A673 (cell line): ENCODE results near the gene DSCAML1. TPM values are rescaled to one million over a fixed set of nuclear protein-coding genes. Genes with fewer than 3 reads are reported as not detected.

Experiments
- BruUV-seq: library from RNA; stranded (reverse); fragments of 400-500 nt; replicated peaks from 2 replicates; lab custom pipeline; 2021; lab: Mats Ljungman, UMichigan
- CTCF ChIA-PET: fragments of 300-600 bp; sonication (Branson Sonifier 250); formaldehyde crosslinking; loops from one replicate; lab custom pipeline; 2022; ENCODE audit warnings: antibody characterized with exemption; lab: Charles Lee
- POLR2A ChIA-PET: fragments of 300-600 bp; sonication (Branson Sonifier 250); formaldehyde crosslinking; loops from one replicate; lab custom pipeline; 2022; ENCODE audit warnings: antibody characterized with exemption; ENCODE audit not compliant: low non-redundant PET; lab: Charles Lee
- DNase-seq: peaks from one replicate; pipeline ENCODE4 v3.0.0-alpha.2; 2015; ENCODE audit warnings: low spot score
- H3K27ac ChIP-seq: fragments of 200-600 bp; sonication (generic); 2 replicates; pipeline ENCODE4 v1.5.1; 2016; ENCODE audit warnings: mixed run types, low read depth, mild to moderate bottlenecking, mixed read lengths, antibody characterized with exemption, low read length; ENCODE audit not compliant: poor library complexity, severe bottlenecking
- H3K27me3 ChIP-seq: fragments of 200-600 bp; sonication (generic); replicated peaks from 2 replicates; pipeline ENCODE4 v1.6.1; 2017; ENCODE audit warnings: mixed run types, low read depth, mild to moderate bottlenecking, mixed read lengths, antibody characterized with exemption, low read length; ENCODE audit not compliant: insufficient read depth, poor library complexity
- H3K36me3 ChIP-seq: fragments of 200-600 bp; sonication (generic); 2 replicates; pipeline ENCODE4 v1.6.1; 2016; ENCODE audit warnings: mixed run types, mild to moderate bottlenecking, mixed read lengths, antibody characterized with exemption, low read length; ENCODE audit not compliant: insufficient read depth, poor library complexity, severe bottlenecking
- H3K4me1 ChIP-seq: fragments of 200-600 bp; sonication (generic); 2 replicates; pipeline ENCODE4 v1.6.1; 2017; ENCODE audit warnings: mixed run types, mild to moderate bottlenecking, mixed read lengths, antibody characterized with exemption, low read length; ENCODE audit not compliant: insufficient read depth, poor library complexity, severe bottlenecking
- H3K4me3 ChIP-seq: fragments of 200-600 bp; sonication (generic); 2 replicates; pipeline ENCODE4 v1.5.1; 2016; ENCODE audit warnings: low read depth, mixed run types, mild to moderate bottlenecking, mixed read lengths, low read length; ENCODE audit not compliant: poor library complexity, severe bottlenecking
- H3K9me3 ChIP-seq: fragments of 200-600 bp; sonication (generic); 2 replicates; pipeline ENCODE4 v1.6.1; 2016; ENCODE audit warnings: mixed run types, low read depth, mild to moderate bottlenecking, mixed read lengths, antibody characterized with exemption, low read length; ENCODE audit not compliant: poor library complexity, severe bottlenecking
- EZH2 ChIP-seq: fragments of 200-600 bp; sonication (generic); IDR thresholded peaks from 2 replicates; pipeline ENCODE4 v1.6.1; 2017; ENCODE audit warnings: borderline replicate concordance, low read depth, mild to moderate bottlenecking, mixed read lengths, antibody characterized with exemption, low read length; ENCODE audit not compliant: poor library complexity, severe bottlenecking
- intact Hi-C: fragments of 100-400 bp; cut with micrococcal nuclease; formaldehyde crosslinking; loops from one replicate; pipeline ENCODE4 v1.10.0; 2022; ENCODE audit not compliant: unreplicated experiment
- total RNA-seq: library from RNA; stranded (reverse); gene quantifications from 2 replicates; pipeline ENCODE4 v1.2.3, GENCODE V29; 2021
- TF ChIP-seq, protein P1 (sequence below): fragments of 300-800, 200-600 bp; sonication (generic); conservative IDR thresholded peaks from 2 replicates; pipeline ENCODE4 v1.5.1; 2017; ENCODE audit warnings: low read depth, mild to moderate bottlenecking, antibody characterized with exemption, low read length, moderate library complexity, mixed read lengths

The DSCAML1 gene
- total RNA-seq, 1 experiment from 2014 or later, result not detected

DNA sequence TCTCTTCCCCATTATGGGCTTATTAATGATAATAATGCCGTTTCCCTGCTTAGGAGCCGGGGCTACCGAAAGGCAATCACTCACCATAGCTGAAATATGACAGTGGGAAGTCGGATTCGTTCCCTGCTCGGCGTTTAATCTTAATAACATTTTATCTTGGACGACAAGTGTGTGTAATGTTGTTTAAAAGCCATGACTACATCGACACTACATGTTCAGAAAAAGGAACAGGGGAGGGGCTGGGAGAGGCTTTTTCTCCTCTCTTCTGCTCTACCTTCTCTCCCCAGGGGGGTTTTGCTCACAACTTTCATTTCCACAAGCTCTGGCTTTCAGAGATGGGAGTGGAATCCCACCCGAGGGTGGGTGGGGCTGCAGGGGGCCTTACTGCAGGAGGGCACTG lies 105.5 kb downstream of the DSCAML1 start:
- H3K36me3 ChIP-seq, result no peaks in the 10 kb centered on the region
- ChIA-PET POLR2A (no interaction called here), CTCF (no interaction called here)
- H3K4me1 ChIP-seq, result no peaks in the 10 kb centered on the region
- H3K9me3 ChIP-seq, result no peaks in the 10 kb centered on the region
- no peak overlapping the region for H3K4me3 ChIP-seq
- peaks cover 14% of the 10 kb centered on the region for H3K27me3 ChIP-seq
- intact Hi-C loops, result no loop called here
- DNase-seq, result no peak
- no peak overlapping the region for H3K27ac ChIP-seq
- TF ChIP-seq, protein P1, sequence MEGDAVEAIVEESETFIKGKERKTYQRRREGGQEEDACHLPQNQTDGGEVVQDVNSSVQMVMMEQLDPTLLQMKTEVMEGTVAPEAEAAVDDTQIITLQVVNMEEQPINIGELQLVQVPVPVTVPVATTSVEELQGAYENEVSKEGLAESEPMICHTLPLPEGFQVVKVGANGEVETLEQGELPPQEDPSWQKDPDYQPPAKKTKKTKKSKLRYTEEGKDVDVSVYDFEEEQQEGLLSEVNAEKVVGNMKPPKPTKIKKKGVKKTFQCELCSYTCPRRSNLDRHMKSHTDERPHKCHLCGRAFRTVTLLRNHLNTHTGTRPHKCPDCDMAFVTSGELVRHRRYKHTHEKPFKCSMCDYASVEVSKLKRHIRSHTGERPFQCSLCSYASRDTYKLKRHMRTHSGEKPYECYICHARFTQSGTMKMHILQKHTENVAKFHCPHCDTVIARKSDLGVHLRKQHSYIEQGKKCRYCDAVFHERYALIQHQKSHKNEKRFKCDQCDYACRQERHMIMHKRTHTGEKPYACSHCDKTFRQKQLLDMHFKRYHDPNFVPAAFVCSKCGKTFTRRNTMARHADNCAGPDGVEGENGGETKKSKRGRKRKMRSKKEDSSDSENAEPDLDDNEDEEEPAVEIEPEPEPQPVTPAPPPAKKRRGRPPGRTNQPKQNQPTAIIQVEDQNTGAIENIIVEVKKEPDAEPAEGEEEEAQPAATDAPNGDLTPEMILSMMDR, result no peak
- no peak for TF ChIP-seq EZH2
- BruUV-seq, result no TSS peak

DNA sequence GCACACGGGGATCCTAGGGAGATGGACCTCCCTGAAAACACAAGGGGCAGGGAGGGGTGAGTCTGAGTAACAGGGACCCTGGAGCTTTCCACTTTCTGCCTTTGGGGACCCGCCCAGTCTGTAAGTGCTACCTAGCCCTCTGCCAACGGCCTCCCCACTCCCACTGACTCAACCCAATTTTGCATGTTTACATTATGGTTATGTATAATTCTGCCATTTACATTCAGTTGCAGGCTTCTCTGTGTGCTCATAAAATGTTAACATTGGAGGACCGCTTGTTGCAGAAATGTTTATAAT lies 105.8 kb downstream of the DSCAML1 start:
- no TSS peak for BruUV-seq
- Histone ChIP-seq H3K27me3 (peaks cover 14% of the 10 kb centered on the region), H3K36me3 (no peaks in the 10 kb centered on the region), H3K9me3 (no peaks in the 10 kb centered on the region), H3K27ac (no peak overlapping the region), H3K4me3 (no peak overlapping the region), H3K4me1 (no peaks in the 10 kb centered on the region)
- POLR2A ChIA-PET, result no interaction called here
- intact Hi-C loops, result no loop called here
- CTCF ChIA-PET, result no interaction called here
- TF ChIP-seq EZH2, result no peak
- TF ChIP-seq, protein P1, result no peak
- no peak for DNase-seq

DNA sequence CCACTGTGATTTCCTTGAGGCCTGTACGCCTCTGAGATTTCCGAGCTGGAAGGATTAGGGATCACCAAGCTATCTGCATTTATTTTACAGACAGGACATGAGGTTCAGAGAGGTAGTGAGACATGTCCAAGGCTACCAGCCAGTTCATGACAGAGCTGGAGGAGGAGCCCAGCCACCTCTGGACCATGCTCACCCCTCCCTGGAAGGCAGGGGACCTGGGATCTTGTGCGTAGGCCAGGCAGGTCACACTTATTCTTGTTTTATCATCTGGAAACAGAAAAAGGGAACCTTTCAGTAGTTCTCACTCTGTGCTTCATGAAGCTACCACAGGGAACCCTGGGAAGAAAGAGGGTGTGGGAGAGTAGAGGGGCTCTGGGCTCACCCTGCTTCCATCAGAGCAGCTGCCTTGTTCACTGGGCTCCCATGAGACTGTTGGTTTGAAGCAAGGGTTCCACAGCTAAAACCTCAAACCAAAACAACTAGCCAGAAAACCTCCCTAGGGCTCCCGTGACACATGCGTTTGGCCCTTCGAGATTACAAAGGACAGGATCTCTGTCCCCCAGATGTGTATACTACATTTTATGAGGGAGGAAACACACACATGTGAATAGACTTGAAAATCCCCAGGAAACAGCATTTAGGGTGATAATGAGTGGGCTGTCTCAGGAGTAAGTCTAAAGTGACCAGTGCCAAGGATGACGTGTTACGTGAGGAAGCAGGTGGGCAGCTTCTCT lies 106.4 kb downstream of the DSCAML1 start:
- Histone ChIP-seq H3K27me3 (peaks cover 11% of the 10 kb centered on the region), H3K27ac (no peak overlapping the region), H3K4me1 (no peaks in the 10 kb centered on the region), H3K9me3 (no peaks in the 10 kb centered on the region), H3K4me3 (no peak overlapping the region), H3K36me3 (no peaks in the 10 kb centered on the region)
- ChIA-PET CTCF (no interaction called here), POLR2A (no interaction called here)
- BruUV-seq, result no TSS peak
- intact Hi-C loops, result no loop called here
- DNase-seq, result no peak
- no peak for TF ChIP-seq EZH2
- TF ChIP-seq, protein P1, result no peak
